Measurements from ENCODE around the gene TPTE2.

GRCh38 chr13:19586904-19587634, 25.7 kb upstream of the TPTE2 start:
- TF ChIP-seq MYNN (tag by site-specific recombination; IDR thresholded peaks at IDR 0.05; ENCODE audit: borderline replicate concordance), result no peak
- no peak for TF ChIP-seq CTCF (tag by site-specific recombination; IDR thresholded peaks at IDR 0.05)
- no peak for TF ChIP-seq ZNF174 (tag by site-specific recombination; IDR thresholded peaks at IDR 0.05)

All from HEK293 (cell line).